B cell (primary cell): ENCODE data around the gene ZFP57.

ENCODE experiments used
- CTCF ChIP-seq: fragments of 200-600 bp; IDR thresholded peaks from one replicate; pipeline ENCODE4 v1.8.0; 2022; ENCODE audit warnings: antibody characterized with exemption, mild to moderate bottlenecking
- EZH2 ChIP-seq: IDR thresholded peaks from 2 replicates; pipeline ENCODE4 v1.6.1; 2012; ENCODE audit warnings: borderline replicate concordance, low read depth, mild to moderate bottlenecking, moderate library complexity, low read length; ENCODE audit not compliant: insufficient read depth, poor library complexity, severe bottlenecking

GRCh38 chr6:29656157-29656556 is 24.8 kb downstream of the ZFP57 start:
- TF ChIP-seq CTCF (no peak), EZH2 (no peak)
